Fibroblast of mammary gland (primary cell): Measurements from ENCODE around the gene KCNA3.

Source experiments
- DNase-seq: peaks from one replicate; pipeline ENCODE4 v3.0.0-alpha.2; 2010; ENCODE audit warnings: low read depth
- H3K4me3 ChIP-seq: 2 replicates; pipeline ENCODE4 v1.5.1; 2011; ENCODE audit warnings: low read depth, mild to moderate bottlenecking, low read length, moderate library complexity; ENCODE audit not compliant: control insufficient read depth
- TF ChIP-seq, protein P1 (sequence below): conservative IDR thresholded peaks from 2 replicates; pipeline ENCODE4 v1.5.1; 2011; ENCODE audit warnings: low read depth, low read length, inconsistent platforms; ENCODE audit not compliant: control insufficient read depth, insufficient read depth

Gene KCNA3

DNA sequence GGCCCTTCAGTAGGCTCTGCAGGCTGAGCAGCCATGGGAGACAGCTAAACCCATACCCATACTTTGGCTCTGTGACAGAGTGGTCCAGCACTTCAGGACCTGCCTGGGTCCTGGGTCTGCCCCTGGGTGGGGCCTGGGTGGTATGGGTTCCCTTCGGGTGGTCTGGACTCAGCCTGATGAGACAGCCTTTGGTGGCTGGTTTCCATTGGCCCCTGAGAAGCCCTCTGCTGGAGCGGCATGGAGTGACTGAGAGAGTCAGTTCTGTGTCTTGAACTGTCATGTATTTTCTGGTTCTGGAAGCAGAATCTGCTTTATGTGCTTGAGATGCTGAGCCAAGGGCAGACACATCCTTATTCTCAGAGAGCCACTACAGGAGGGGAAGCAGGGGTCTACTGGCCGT is 37.3 kb downstream of the KCNA3 start:
- TF ChIP-seq, protein P1, sequence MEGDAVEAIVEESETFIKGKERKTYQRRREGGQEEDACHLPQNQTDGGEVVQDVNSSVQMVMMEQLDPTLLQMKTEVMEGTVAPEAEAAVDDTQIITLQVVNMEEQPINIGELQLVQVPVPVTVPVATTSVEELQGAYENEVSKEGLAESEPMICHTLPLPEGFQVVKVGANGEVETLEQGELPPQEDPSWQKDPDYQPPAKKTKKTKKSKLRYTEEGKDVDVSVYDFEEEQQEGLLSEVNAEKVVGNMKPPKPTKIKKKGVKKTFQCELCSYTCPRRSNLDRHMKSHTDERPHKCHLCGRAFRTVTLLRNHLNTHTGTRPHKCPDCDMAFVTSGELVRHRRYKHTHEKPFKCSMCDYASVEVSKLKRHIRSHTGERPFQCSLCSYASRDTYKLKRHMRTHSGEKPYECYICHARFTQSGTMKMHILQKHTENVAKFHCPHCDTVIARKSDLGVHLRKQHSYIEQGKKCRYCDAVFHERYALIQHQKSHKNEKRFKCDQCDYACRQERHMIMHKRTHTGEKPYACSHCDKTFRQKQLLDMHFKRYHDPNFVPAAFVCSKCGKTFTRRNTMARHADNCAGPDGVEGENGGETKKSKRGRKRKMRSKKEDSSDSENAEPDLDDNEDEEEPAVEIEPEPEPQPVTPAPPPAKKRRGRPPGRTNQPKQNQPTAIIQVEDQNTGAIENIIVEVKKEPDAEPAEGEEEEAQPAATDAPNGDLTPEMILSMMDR, result no peak
- DNase-seq, result no peak
- no peak overlapping the region for H3K4me3 ChIP-seq

DNA sequence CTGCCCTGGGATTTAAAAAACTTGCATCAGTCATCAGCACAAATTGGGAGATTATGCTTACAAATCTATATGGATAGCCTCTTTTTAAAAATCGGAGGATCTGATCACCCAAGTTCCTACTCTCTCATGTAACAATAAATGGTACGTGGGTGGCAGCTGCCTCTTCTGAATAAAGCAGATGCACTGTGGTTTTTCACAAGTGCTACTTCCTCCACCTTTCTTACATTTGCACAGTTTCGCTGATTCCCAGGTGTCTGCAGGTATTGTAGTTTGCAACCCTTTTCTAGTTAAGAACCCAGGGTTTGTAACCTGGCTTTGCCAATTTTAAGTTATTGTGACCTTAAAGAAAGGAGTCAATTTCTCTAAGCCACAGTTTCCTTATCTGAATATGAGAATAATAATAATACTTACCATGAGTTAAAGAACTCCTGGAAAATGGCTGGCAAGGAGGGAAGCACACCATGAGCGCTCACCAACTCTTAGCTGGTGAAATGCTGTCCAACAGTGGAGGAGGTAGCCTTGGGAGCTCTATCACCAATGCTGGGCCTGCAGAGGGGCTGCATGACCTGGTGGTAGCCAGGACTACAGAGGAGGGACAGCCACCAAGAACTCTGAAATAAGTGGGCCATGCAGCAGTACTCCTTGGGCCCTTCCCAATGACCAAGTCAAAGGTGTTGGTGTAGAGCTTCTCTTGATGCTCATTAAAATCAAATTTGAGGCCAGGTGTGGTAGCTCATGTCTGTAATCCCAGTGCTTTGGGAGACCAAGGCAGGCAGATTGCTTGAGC is 38.4 kb downstream of the KCNA3 start:
- DNase-seq, result no peak
- TF ChIP-seq, protein P1, result no peak
- no peak overlapping the region for H3K4me3 ChIP-seq

DNA sequence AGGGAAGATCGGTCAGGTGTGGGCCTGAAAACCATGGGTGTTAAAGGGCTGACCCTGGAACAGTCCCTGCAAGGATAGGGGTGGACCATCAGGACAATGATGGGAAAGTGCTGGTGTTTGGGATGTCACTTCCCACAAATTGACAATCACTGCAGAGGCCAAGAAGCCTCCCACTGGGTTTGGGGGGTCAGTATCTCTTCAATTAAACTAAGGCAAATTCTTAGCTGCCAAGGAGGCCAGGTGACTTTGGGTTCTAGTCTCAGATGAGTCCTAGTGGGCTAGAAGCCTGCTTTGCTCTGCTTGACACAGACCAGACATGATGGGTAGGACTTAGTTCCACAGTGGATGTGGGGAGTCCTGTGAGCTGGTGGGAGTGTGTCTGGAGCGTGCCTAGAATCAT is 39.3 kb downstream of the KCNA3 start:
- TF ChIP-seq, protein P1, result no peak
- DNase-seq, result no peak
- no peak overlapping the region for H3K4me3 ChIP-seq

DNA sequence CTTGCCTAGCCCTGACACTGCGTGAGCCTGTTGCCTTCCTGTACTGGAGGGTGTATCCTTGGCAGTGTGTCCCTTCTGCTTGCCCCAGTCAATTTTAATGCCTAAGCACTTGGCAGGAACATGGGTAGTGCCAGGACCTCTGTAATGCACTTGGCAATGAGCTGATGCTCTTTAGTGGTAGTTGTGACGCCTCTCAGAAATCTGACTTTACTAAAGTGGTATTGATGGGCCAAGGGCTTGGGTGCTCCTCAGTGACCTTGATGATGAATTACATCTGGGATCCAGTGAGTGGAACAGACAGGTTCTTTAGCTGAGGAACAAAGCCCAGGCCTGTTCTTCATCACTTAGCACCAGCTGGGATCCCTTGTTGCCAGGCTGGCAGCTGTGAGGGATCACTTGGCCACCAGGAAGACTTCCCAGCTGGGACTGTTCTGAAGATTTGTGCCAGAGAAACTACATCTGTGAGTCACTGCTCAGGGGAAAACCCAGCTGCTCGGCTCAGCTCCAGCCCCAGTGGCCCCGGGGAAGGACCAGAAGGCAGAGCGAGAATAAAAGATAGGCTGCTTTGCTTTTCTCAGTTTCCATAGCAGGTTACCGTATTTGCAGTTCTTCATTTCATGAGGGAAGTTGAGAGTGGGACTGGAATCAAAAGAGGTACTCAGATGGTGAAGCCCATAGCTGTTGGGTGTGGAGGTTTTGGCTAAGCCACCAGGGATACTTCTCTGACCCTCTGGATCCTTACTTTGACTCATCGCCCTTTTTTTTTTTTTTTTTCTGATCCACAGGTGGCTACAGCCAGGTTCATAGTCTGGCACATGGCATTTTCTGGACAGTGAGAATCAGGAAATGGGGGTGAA is 40.1 kb downstream of the KCNA3 start:
- H3K4me3 ChIP-seq, result no peak overlapping the region
- TF ChIP-seq, protein P1, result no peak
- peak; percentile 65 for DNase-seq

GRCh38 chr1:110634086-110634454 is 40.7 kb downstream of the KCNA3 start:
- no peak overlapping the region for H3K4me3 ChIP-seq
- TF ChIP-seq, protein P1, result no peak
- no peak for DNase-seq

GRCh38 chr1:110633646-110634030 is 41.1 kb downstream of the KCNA3 start:
- DNase-seq, result no peak
- H3K4me3 ChIP-seq, result no peak overlapping the region
- TF ChIP-seq, protein P1, result no peak
